ENCODE data around the gene TSPAN18.

Gene TSPAN18

GRCh38 chr11:44812971-44813370, 86.2 kb downstream of the TSPAN18 start:
- DNase-seq (ENCODE audit: low spot score) = no peak
- no peak for TF ChIP-seq CTCF (IDR thresholded peaks at IDR 0.05; ENCODE audit: extremely low read depth, insufficient read depth, missing control alignments)
- in situ Hi-C loops (cut with MboI; ENCODE audit: low pct_unique_long_range_greater_than_20kb, low sequenced_read_pairs, unreplicated experiment) = no loop called here

GRCh38 chr11:44813401-44813800, 86.6 kb downstream of the TSPAN18 start:
- DNase-seq (ENCODE audit: low spot score) = no peak
- in situ Hi-C loops (cut with MboI; ENCODE audit: low pct_unique_long_range_greater_than_20kb, low sequenced_read_pairs, unreplicated experiment) = no loop called here
- TF ChIP-seq CTCF (IDR thresholded peaks at IDR 0.05; ENCODE audit: extremely low read depth, insufficient read depth, missing control alignments) = no peak

GRCh38 chr11:44814881-44815592, 88.3 kb downstream of the TSPAN18 start:
- no peak for DNase-seq (ENCODE audit: low spot score)
- in situ Hi-C loops (cut with MboI; ENCODE audit: low pct_unique_long_range_greater_than_20kb, low sequenced_read_pairs, unreplicated experiment) = no loop called here
- TF ChIP-seq CTCF (IDR thresholded peaks at IDR 0.05; ENCODE audit: extremely low read depth, insufficient read depth, missing control alignments) = no peak

- TF ChIP-seq CTCF (IDR thresholded peaks at IDR 0.05; ENCODE audit: extremely low read depth, insufficient read depth, missing control alignments) = no peak
- no peak for DNase-seq (ENCODE audit: low spot score)
- in situ Hi-C loops (cut with MboI; ENCODE audit: low pct_unique_long_range_greater_than_20kb, low sequenced_read_pairs, unreplicated experiment) = no loop called here
Observed at GRCh38 chr11:44815917-44816456, 89.2 kb downstream of the TSPAN18 start.

GRCh38 chr11:44816761-44817160, 90.0 kb downstream of the TSPAN18 start:
- DNase-seq (ENCODE audit: low spot score) = no peak
- TF ChIP-seq CTCF (IDR thresholded peaks at IDR 0.05; ENCODE audit: extremely low read depth, insufficient read depth, missing control alignments) = no peak
- in situ Hi-C loops (cut with MboI; ENCODE audit: low pct_unique_long_range_greater_than_20kb, low sequenced_read_pairs, unreplicated experiment) = no loop called here

- DNase-seq (ENCODE audit: low spot score) = no peak
- in situ Hi-C loops (cut with MboI; ENCODE audit: low pct_unique_long_range_greater_than_20kb, low sequenced_read_pairs, unreplicated experiment) = no loop called here
- no peak for TF ChIP-seq CTCF (IDR thresholded peaks at IDR 0.05; ENCODE audit: extremely low read depth, insufficient read depth, missing control alignments)
Observed at GRCh38 chr11:44817207-44817949, 90.6 kb downstream of the TSPAN18 start.

All from GM13977 (cell line).